ENCODE measurements around the gene TUBB4B.

The TUBB4B gene

DNA sequence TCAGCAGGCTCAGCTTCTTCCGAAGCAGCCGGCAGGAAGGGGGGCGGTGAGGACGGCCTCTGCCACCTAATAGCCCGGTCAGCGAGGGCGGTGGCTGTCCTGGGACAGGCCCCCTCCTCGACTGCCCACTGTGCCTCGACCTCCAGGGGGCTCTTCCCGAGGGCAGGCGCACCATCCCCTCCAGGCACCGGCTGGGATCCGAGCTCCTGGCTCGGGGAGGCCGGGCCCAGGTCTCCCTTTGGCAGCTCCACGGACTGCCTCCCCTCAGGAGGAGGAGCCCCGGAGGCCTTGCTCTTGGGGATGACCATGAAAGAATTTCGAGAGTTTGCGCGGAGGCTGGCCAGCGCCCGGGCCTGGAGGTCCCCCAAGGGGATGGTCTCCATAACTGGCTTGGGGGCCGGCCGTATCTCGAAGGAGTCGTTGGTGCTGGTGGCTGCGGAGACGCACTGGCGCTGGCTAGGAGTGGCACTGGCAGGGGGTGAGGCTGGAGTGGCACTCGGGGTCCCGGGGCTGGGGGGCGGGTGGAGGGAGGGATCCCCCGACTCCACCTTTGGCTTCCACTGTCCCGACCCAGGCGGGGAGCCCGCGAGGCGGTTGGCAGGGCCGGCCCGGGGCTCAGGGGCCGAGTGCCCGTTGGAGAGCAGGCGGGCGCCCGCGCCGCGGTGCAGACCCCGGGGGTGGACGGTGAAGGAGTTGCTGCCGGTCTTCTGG, 41.5 kb upstream of the TUBB4B start (continued):
- TF ChIP-seq, protein P1, sequence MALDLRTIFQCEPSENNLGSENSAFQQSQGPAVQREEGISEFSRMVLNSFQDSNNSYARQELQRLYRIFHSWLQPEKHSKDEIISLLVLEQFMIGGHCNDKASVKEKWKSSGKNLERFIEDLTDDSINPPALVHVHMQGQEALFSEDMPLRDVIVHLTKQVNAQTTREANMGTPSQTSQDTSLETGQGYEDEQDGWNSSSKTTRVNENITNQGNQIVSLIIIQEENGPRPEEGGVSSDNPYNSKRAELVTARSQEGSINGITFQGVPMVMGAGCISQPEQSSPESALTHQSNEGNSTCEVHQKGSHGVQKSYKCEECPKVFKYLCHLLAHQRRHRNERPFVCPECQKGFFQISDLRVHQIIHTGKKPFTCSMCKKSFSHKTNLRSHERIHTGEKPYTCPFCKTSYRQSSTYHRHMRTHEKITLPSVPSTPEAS (tag by site-specific recombination; IDR thresholded peaks at IDR 0.05): no peak
- TF ChIP-seq SP3 (tag by site-specific recombination; IDR thresholded peaks at IDR 0.05) (0 out of 2 replicates have a peak, but pooled peaks have one; percentile 26), SP2 (tag by site-specific recombination; IDR thresholded peaks at IDR 0.05) (peak; percentile 69), GLIS2 (tag by site-specific recombination; IDR thresholded peaks at IDR 0.05) (peak; percentile 32; the same call in 1 of the 2 replicates)
- TF ChIP-seq, protein P2, sequence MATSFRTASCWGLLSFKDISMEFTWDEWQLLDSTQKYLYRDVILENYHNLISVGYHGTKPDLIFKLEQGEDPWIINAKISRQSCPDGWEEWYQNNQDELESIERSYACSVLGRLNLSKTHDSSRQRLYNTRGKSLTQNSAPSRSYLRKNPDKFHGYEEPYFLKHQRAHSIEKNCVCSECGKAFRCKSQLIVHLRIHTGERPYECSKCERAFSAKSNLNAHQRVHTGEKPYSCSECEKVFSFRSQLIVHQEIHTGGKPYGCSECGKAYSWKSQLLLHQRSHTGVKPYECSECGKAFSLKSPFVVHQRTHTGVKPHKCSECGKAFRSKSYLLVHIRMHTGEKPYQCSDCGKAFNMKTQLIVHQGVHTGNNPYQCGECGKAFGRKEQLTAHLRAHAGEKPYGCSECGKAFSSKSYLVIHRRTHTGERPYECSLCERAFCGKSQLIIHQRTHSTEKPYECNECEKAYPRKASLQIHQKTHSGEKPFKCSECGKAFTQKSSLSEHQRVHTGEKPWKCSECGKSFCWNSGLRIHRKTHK (tag by site-specific recombination; IDR thresholded peaks at IDR 0.05): no peak
- TF ChIP-seq, protein P3, sequence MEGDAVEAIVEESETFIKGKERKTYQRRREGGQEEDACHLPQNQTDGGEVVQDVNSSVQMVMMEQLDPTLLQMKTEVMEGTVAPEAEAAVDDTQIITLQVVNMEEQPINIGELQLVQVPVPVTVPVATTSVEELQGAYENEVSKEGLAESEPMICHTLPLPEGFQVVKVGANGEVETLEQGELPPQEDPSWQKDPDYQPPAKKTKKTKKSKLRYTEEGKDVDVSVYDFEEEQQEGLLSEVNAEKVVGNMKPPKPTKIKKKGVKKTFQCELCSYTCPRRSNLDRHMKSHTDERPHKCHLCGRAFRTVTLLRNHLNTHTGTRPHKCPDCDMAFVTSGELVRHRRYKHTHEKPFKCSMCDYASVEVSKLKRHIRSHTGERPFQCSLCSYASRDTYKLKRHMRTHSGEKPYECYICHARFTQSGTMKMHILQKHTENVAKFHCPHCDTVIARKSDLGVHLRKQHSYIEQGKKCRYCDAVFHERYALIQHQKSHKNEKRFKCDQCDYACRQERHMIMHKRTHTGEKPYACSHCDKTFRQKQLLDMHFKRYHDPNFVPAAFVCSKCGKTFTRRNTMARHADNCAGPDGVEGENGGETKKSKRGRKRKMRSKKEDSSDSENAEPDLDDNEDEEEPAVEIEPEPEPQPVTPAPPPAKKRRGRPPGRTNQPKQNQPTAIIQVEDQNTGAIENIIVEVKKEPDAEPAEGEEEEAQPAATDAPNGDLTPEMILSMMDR (tag by site-specific recombination; IDR thresholded peaks at IDR 0.05): peak; percentile 20; the same call in 1 of the 2 replicates
- TF ChIP-seq, protein P4, sequence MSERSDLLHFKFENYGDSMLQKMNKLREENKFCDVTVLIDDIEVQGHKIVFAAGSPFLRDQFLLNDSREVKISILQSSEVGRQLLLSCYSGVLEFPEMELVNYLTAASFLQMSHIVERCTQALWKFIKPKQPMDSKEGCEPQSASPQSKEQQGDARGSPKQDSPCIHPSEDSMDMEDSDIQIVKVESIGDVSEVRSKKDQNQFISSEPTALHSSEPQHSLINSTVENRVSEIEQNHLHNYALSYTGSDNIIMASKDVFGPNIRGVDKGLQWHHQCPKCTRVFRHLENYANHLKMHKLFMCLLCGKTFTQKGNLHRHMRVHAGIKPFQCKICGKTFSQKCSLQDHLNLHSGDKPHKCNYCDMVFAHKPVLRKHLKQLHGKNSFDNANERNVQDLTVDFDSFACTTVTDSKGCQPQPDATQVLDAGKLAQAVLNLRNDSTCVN (tag by site-specific recombination; optimal IDR thresholded peaks at IDR 0.05): peak; percentile 24

DNA sequence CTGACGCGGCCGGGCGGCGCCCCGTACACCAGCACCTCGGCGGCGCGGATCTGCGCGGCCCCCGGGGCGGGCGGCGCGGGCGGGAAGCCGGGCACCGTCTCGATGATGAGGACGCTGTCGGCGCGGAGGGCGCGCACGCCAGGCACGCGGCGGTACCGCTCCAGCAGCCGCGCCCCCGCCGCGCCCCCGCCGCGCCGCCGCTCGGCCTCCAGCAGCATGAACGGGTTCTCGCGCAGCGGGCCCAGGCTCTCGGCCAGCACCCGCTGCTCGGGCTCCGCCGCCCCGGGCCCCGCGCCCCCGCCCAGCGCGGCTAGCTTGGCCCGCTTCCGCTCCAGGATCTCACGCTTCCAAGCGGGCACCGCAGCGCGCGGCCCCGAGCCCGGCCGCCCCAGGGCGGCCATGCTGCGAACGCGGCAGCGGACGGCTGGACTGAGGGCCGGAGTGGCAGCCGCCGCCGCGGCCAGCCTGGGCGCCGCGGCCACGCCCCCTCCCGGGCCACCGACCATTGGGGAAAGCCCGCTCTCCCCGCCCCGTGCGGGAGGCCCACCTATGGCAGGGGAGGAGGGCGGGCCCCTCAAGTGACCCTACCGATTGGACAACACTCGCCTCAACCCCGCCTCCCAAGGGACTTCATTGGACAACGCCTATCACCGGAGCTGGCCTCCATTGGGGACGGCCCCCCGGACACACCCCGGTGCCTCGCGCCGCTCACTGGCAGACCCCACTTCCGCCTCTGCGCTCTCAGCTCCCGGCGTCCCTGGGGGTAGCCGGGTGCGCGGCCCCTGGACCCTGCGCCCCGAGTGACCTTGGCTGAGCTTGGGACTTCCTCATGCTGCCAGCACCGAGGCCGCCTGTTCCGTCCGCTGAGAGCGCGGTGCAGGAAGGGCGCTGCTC, 40.5 kb upstream of the TUBB4B start, which contains the start of gene TPRN:
Gene TPRN (minus strand): TSS at position 431 of the 894 bp plus-strand sequence. CDS start 30 bp downstream, at position 401.
- Histone ChIP-seq H3K4me1 (ENCODE audit: control insufficient read depth, insufficient read depth, low read length) (peaks cover 9% of the 10 kb centered on the region), H3K36me3 (ENCODE audit: control insufficient read depth in 2 of 2, insufficient read depth in 1 of 2, low read length in 2 of 2) (peaks cover 0 to 3% of the 10 kb centered on the region in 2 experiments; a peak in 1 of 3 replicates), H3K27ac (ENCODE audit: extremely low read depth, low read depth, low read length) (peak within 1 kb of the TSS; percentile 57; the same call in 1 of the 2 replicates), H3K4me3 (ENCODE audit: low read depth, low read length) (peak within 1 kb of the TSS; percentile 86), H3K9me3 (ENCODE audit: control insufficient read depth, insufficient read depth, low read depth, low read length) (no peaks in the 10 kb centered on the region)
- ChIA-PET CTCF (interaction anchor here (0.6 to 1.1 kb wide), 7 partner anchors 12 to 412 kb away, joined by 3 to 5 read pairs (median 3); partner anchors contain the start of genes ANAPC2, RNF224 and SSNA1), POLR2A (interaction anchor here (0.6 to 16.6 kb wide), 30 partner anchors 9 to 529 kb away, joined by 3 to 304 read pairs (median 5); partner anchors contain the start of genes ANAPC2, CYSRT1, GRIN1 and MAN1B1)
- TF ChIP-seq ZNF549 (tag by site-specific recombination; IDR thresholded peaks at IDR 0.05) (no peak), ZNF223 (tag by site-specific recombination; IDR thresholded peaks at IDR 0.05) (no peak), ZNF585B (tag by site-specific recombination; IDR thresholded peaks at IDR 0.05) (no peak), PRDM1 (tag by site-specific recombination; IDR thresholded peaks at IDR 0.05) (no peak), ZBTB20 (tag by site-specific recombination; IDR thresholded peaks at IDR 0.05) (peak; percentile 60; the same call in 1 of the 2 replicates), ZNF394 (tag by site-specific recombination; IDR thresholded peaks at IDR 0.05; ENCODE audit: borderline replicate concordance) (no peak), TRIM28 (IDR thresholded peaks at IDR 0.05; ENCODE audit: borderline replicate concordance, low read length) (no peak), ZNF514 (tag by site-specific recombination; IDR thresholded peaks at IDR 0.05) (no peak), ZNF366 (tag by site-specific recombination; conservative IDR thresholded peaks at IDR 0.05) (no peak), ZNF626 (tag by site-specific recombination; IDR thresholded peaks at IDR 0.05) (no peak)
- TF ChIP-seq, protein P5, sequence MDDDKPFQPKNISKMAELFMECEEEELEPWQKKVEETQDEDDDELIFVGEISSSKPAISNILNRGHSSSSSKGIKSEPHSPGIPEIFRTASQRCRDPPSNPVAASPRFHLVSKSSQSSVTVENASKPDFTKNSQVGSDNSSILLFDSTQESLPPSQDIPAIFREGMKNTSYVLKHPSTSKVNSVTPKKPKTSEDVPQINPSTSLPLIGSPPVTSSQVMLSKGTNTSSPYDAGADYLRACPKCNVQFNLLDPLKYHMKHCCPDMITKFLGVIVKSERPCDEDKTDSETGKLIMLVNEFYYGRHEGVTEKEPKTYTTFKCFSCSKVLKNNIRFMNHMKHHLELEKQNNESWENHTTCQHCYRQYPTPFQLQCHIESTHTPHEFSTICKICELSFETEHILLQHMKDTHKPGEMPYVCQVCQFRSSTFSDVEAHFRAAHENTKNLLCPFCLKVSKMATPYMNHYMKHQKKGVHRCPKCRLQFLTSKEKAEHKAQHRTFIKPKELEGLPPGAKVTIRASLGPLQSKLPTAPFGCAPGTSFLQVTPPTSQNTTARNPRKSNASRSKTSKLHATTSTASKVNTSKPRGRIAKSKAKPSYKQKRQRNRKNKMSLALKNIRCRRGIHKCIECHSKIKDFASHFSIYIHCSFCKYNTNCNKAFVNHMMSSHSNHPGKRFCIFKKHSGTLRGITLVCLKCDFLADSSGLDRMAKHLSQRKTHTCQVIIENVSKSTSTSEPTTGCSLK (tag by site-specific recombination; IDR thresholded peaks at IDR 0.05): no peak
- TF ChIP-seq, protein P6, sequence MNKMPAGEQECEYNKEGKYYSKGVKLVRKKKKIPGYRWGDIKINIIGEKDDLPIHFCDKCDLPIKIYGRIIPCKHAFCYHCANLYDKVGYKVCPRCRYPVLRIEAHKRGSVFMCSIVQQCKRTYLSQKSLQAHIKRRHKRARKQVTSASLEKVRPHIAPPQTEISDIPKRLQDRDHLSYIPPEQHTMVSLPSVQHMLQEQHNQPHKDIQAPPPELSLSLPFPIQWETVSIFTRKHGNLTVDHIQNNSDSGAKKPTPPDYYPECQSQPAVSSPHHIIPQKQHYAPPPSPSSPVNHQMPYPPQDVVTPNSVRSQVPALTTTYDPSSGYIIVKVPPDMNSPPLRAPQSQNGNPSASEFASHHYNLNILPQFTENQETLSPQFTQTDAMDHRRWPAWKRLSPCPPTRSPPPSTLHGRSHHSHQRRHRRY (tag by site-specific recombination; IDR thresholded peaks at IDR 0.05): no peak
- TF ChIP-seq, protein P7, sequence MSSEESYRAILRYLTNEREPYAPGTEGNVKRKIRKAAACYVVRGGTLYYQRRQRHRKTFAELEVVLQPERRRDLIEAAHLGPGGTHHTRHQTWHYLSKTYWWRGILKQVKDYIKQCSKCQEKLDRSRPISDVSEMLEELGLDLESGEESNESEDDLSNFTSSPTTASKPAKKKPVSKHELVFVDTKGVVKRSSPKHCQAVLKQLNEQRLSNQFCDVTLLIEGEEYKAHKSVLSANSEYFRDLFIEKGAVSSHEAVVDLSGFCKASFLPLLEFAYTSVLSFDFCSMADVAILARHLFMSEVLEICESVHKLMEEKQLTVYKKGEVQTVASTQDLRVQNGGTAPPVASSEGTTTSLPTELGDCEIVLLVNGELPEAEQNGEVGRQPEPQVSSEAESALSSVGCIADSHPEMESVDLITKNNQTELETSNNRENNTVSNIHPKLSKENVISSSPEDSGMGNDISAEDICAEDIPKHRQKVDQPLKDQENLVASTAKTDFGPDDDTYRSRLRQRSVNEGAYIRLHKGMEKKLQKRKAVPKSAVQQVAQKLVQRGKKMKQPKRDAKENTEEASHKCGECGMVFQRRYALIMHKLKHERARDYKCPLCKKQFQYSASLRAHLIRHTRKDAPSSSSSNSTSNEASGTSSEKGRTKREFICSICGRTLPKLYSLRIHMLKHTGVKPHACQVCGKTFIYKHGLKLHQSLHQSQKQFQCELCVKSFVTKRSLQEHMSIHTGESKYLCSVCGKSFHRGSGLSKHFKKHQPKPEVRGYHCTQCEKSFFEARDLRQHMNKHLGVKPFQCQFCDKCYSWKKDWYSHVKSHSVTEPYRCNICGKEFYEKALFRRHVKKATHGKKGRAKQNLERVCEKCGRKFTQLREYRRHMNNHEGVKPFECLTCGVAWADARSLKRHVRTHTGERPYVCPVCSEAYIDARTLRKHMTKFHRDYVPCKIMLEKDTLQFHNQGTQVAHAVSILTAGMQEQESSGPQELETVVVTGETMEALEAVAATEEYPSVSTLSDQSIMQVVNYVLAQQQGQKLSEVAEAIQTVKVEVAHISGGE (tag by site-specific recombination; conservative IDR thresholded peaks at IDR 0.05; ENCODE audit: low read depth): peak; percentile 79

All from HEK293 (cell line).